ENCODE results near the gene COMMD6. TPM values are rescaled to one million over a fixed set of nuclear protein-coding genes. Genes with fewer than 3 reads are reported as not detected.
A peak's percentile ranks its signal among the peaks of the same experiment; 100 is the strongest.

COMMD6 gene
- total and polyA plus RNA-seq, 9 of the 15 experiments (the other 6 are each of a cell fraction or from before 2014, with no cell fraction given): 32.6 to 116 (median 65.0) TPM

DNA sequence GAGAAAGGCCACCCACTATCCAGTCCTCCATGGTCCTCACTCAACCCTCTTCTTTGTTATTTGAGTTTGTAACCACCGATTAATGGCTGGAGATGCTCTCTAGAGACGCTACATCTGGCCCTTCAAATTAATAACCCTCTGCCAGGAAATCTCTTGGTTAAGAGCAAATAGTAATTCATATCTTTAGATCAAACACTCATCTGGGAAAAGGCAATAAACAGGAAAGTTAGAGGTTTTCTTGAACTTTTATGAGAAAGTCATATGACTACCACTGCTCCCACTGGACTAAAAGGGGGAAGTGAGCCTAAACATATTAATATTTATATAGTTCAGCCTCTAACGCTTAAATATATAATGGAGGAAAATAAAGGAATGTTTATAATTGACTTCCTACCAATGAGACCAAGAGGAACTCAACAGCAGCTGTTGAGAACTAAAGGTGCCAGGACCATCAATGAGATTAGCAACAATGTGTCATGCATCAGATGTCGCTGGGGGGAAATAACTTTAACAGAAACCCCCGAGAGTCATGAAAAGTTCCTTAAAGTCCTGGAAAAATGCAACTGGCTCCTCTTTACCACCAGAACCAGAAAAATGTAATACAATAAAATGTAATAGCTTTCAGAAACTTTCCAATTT lies 58.4 kb downstream of the COMMD6 start:
- CTCF ChIA-PET (ENCODE audit: low intra/inter-chr PET ratio): no interaction called here
- H3K4me3 ChIP-seq: no peak overlapping the region
- peak overlapping the region; percentile 13; the same call in 1 of the 2 replicates for H3K4me2 ChIP-seq (ENCODE audit: insufficient read depth, low read length)
- TF ChIP-seq ZNF76 (CRISPR knock-in tag; IDR thresholded peaks at IDR 0.05; ENCODE audit: borderline replicate concordance) (no peak), TCF3 (CRISPR knock-in tag; IDR thresholded peaks at IDR 0.05) (no peak), ZNF184 (CRISPR knock-in tag; IDR thresholded peaks at IDR 0.05) (no peak), ASH1L (IDR thresholded peaks at IDR 0.05; ENCODE audit: borderline replicate concordance, low read depth, partially characterized antibody) (no peak), ZNF253 (CRISPR knock-in tag; conservative IDR thresholded peaks at IDR 0.05) (no peak), ZNF232 (CRISPR knock-in tag; IDR thresholded peaks at IDR 0.05) (no peak), PML (IDR thresholded peaks at IDR 0.05; ENCODE audit: low read length) (no peak), NR1H2 (CRISPR knock-in tag; IDR thresholded peaks at IDR 0.05) (no peak), CREBBP (IDR thresholded peaks at IDR 0.05; ENCODE audit: low read depth, low read length) (no peak)
- TF ChIP-seq, protein P1, sequence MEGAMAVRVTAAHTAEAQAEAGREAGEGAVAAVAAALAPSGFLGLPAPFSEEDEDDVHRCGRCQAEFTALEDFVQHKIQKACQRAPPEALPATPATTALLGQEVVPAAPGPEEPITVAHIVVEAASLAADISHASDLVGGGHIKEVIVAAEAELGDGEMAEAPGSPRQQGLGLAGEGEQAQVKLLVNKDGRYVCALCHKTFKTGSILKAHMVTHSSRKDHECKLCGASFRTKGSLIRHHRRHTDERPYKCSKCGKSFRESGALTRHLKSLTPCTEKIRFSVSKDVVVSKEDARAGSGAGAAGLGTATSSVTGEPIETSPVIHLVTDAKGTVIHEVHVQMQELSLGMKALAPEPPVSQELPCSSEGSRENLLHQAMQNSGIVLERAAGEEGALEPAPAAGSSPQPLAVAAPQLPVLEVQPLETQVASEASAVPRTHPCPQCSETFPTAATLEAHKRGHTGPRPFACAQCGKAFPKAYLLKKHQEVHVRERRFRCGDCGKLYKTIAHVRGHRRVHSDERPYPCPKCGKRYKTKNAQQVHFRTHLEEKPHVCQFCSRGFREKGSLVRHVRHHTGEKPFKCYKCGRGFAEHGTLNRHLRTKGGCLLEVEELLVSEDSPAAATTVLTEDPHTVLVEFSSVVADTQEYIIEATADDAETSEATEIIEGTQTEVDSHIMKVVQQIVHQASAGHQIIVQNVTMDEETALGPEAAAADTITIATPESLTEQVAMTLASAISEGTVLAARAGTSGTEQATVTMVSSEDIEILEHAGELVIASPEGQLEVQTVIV (CRISPR knock-in tag; IDR thresholded peaks at IDR 0.05; ENCODE audit: borderline replicate concordance): no peak
- TF ChIP-seq, protein P2, sequence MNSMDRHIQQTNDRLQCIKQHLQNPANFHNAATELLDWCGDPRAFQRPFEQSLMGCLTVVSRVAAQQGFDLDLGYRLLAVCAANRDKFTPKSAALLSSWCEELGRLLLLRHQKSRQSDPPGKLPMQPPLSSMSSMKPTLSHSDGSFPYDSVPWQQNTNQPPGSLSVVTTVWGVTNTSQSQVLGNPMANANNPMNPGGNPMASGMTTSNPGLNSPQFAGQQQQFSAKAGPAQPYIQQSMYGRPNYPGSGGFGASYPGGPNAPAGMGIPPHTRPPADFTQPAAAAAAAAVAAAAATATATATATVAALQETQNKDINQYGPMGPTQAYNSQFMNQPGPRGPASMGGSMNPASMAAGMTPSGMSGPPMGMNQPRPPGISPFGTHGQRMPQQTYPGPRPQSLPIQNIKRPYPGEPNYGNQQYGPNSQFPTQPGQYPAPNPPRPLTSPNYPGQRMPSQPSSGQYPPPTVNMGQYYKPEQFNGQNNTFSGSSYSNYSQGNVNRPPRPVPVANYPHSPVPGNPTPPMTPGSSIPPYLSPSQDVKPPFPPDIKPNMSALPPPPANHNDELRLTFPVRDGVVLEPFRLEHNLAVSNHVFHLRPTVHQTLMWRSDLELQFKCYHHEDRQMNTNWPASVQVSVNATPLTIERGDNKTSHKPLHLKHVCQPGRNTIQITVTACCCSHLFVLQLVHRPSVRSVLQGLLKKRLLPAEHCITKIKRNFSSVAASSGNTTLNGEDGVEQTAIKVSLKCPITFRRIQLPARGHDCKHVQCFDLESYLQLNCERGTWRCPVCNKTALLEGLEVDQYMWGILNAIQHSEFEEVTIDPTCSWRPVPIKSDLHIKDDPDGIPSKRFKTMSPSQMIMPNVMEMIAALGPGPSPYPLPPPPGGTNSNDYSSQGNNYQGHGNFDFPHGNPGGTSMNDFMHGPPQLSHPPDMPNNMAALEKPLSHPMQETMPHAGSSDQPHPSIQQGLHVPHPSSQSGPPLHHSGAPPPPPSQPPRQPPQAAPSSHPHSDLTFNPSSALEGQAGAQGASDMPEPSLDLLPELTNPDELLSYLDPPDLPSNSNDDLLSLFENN (IDR thresholded peaks at IDR 0.05; ENCODE audit: low read depth in 2 of 2, low read length in 2 of 2): no peak
- TF ChIP-seq, protein P3, sequence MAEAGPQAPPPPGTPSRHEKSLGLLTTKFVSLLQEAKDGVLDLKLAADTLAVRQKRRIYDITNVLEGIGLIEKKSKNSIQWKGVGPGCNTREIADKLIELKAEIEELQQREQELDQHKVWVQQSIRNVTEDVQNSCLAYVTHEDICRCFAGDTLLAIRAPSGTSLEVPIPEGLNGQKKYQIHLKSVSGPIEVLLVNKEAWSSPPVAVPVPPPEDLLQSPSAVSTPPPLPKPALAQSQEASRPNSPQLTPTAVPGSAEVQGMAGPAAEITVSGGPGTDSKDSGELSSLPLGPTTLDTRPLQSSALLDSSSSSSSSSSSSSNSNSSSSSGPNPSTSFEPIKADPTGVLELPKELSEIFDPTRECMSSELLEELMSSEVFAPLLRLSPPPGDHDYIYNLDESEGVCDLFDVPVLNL (CRISPR knock-in tag; IDR thresholded peaks at IDR 0.05; ENCODE audit: low read depth): no peak
- TF ChIP-seq, protein P4, sequence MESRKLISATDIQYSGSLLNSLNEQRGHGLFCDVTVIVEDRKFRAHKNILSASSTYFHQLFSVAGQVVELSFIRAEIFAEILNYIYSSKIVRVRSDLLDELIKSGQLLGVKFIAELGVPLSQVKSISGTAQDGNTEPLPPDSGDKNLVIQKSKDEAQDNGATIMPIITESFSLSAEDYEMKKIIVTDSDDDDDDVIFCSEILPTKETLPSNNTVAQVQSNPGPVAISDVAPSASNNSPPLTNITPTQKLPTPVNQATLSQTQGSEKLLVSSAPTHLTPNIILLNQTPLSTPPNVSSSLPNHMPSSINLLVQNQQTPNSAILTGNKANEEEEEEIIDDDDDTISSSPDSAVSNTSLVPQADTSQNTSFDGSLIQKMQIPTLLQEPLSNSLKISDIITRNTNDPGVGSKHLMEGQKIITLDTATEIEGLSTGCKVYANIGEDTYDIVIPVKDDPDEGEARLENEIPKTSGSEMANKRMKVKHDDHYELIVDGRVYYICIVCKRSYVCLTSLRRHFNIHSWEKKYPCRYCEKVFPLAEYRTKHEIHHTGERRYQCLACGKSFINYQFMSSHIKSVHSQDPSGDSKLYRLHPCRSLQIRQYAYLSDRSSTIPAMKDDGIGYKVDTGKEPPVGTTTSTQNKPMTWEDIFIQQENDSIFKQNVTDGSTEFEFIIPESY (CRISPR knock-in tag; IDR thresholded peaks at IDR 0.05): no peak

More for the DNA sequence above, 58.4 kb downstream of the COMMD6 start:
- DNase-seq (ENCODE audit: extremely low read depth in 1 of 4, low spot score in 3 of 4): no peak
- Histone ChIP-seq H3K4me1 (replicated peaks in 1 of 2; ENCODE audit: control insufficient read depth in 2 of 2, insufficient read depth in 2 of 2, low read length in 2 of 2) (peaks cover 0 to 20% of the 10 kb centered on the region in 2 experiments; a peak in 3 of 5 replicates), H3K9me3 (replicated peaks; ENCODE audit: control insufficient read depth, insufficient read depth, low read depth, low read length) (no peaks in the 10 kb centered on the region), H3K36me3 (ENCODE audit: control insufficient read depth, insufficient read depth, low read length) (no peaks in the 10 kb centered on the region), H3K27me3 (ENCODE audit: control insufficient read depth in 2 of 2, insufficient read depth in 2 of 2, low read length in 2 of 2) (no peaks in the 10 kb centered on the region), H3K79me2 (ENCODE audit: control insufficient read depth, insufficient read depth, low read length) (peaks cover 48% of the 10 kb centered on the region), H3K27ac (ENCODE audit: extremely low read depth, low read depth, low read length) (no peak overlapping the region), H3K9me1 (ENCODE audit: control insufficient read depth, insufficient read depth, low read length) (no peaks in the 10 kb centered on the region), H2AFZ (ENCODE audit: low read depth, low read length) (no peak overlapping the region), H4K20me1 (replicated peaks; ENCODE audit: control insufficient read depth, insufficient read depth, low read length) (no peaks in the 10 kb centered on the region), H3K9ac (ENCODE audit: insufficient read depth in 1 of 2, low read depth in 2 of 2, low read length in 2 of 2) (no peak overlapping the region)
- in situ Hi-C loops (cut with MboI): no loop called here
- intact Hi-C loops (cut with micrococcal nuclease): no loop called here
- ATAC-seq: no peak
- BruUV-seq (replicated peaks): no TSS peak
- 8% methylated on average over 5 of the region's 5 CpGs for WGBS (ENCODE audit: insufficient coverage, low coverage, missing lambda C conversion rate)
- POLR2A ChIA-PET: interaction anchor here (1.4 kb wide), 1 partner anchor 12 kb away, joined by 3 read pairs; no protein-coding TSS in a partner anchor
- no peak for FAIRE-seq

Data from K562 (cell line).